Breast epithelium (tissue), 4 donors: ENCODE data around the gene DYNLRB2. TPM values are rescaled to one million over a fixed set of nuclear protein-coding genes. Genes with fewer than 3 reads are reported as not detected.

Experiments used
- DNase-seq, 2 donors: peaks; one replicate each; pipeline ENCODE4 v3.0.0-alpha.2; 2019; ENCODE audit warnings: low spot score in 2 of 2
- H3K27ac ChIP-seq, 2 donors: fragments of 200-600 bp; sonication (generic) in 1 of 2; one replicate each; pipeline ENCODE4 v1.5.1; 2016 to 2019; ENCODE audit warnings: mild to moderate bottlenecking in 1 of 2
- H3K27me3 ChIP-seq, 2 donors: fragments of 200-600 bp; sonication (generic) in 1 of 2; one replicate each; pipeline versions ENCODE4 v1.5.1 to v1.6.0; 2017 to 2019; ENCODE audit warnings: control low read depth in 1 of 2, mild to moderate bottlenecking in 1 of 2
- H3K36me3 ChIP-seq: fragments of 200-600 bp; one replicate; pipeline ENCODE4 v1.5.1; 2019
- H3K4me1 ChIP-seq, 2 donors: fragments of 200-600 bp; sonication (generic); one replicate each; pipeline ENCODE4 v1.5.1; 2016 to 2019; ENCODE audit warnings: control low read depth in 1 of 2
- H3K4me3 ChIP-seq, 3 donors: fragments of 200-600 bp; sonication (generic); 1 replicate in 2 of 3; 2 replicates in 1 of 3; pipeline ENCODE4 v1.5.1; 2016 to 2019; ENCODE audit warnings: mild to moderate bottlenecking in 3 of 3, moderate library complexity in 2 of 3
- H3K9me3 ChIP-seq, 2 donors: fragments of 200-600 bp; sonication (generic) in 1 of 2; one replicate each; pipeline ENCODE4 v1.5.1; 2016 to 2019; ENCODE audit warnings: control low read depth in 1 of 2
- POLR2A ChIP-seq: fragments of 450-650 bp; IDR thresholded peaks from one replicate; pipeline ENCODE4 v1.6.1; 2016; ENCODE audit warnings: antibody characterized with exemption, mild to moderate bottlenecking, moderate library complexity
- POLR2AphosphoS5 ChIP-seq, 3 donors: sonication (generic); formaldehyde crosslinking; IDR thresholded peaks; one replicate each; pipeline ENCODE4 v1.6.1; 2017; ENCODE audit warnings: antibody characterized with exemption in 3 of 3
- intact Hi-C: fragments of 100-400 bp; cut with DNase I; formaldehyde crosslinking; loops from one replicate; pipeline ENCODE4 v1.15.1; 2023; ENCODE audit warnings: low total_unique reads
- total RNA-seq, 3 donors: library from RNA; depleted of rRNA; stranded (reverse); fragments of >200 nt; gene quantifications; one replicate each; pipeline ENCODE4 v1.1.0, GENCODE V29; 2016
- TF ChIP-seq, protein P1 (sequence below), 3 donors: fragments of 450-650 bp; IDR thresholded peaks; one replicate each; pipeline ENCODE4 v1.5.1; 2016 to 2017; ENCODE audit warnings: antibody characterized with exemption in 3 of 3, mild to moderate bottlenecking in 3 of 3, moderate library complexity in 3 of 3

The DYNLRB2 gene
- 1 to 10 TPM; 1.9 to 8.5 (median 4.6) TPM for total RNA-seq

DNA sequence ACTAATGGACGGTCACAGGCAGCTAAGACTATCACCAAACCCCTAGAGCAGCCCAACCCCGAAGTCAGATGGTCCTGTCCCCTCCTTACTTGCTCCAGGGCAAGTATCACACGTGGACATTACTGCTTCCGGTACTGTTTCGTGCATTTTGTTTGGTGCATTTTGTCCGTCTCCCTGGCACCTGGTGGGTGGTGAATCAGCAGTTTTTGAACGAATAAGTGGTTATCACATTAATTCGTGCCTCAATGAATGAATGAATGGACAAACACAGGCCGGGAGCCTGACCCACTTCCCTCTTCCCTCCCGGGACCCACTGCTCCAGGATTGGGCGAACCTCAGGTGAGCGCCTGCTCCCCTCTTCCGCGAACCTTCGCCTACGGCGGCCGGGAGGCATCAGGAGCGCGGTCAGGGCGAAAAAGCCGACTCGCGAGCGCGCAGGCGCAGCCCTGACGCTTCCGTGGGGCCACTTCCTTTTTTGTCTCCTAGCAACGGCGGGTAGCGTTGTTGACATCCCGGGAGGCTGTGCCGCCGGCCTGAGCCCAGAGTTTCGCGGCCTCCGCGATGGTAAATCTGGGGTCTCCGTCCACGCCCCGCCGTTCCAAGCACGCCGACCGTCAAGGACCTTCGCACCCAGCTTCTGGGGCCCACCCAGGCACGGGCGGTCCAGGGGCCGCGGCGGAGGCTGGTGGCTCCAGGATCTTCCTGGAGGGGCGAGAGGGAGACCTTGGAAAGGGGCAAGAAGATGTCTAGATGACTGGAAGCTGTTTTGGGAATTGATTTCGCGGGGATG is at the start of gene DYNLRB2:
Gene DYNLRB2, plus strand, starts transcription at position 478 of the 790 bp plus-strand sequence. Its CDS starts 84 bp downstream, at position 562.
- DNase-seq = peak; percentile 91 to 93
- H3K9me3 ChIP-seq = no peaks in the 10 kb centered on the region
- peak; percentile 60 for TF ChIP-seq POLR2A
- peak; percentile 43 to 91 (median 67) for TF ChIP-seq POLR2AphosphoS5 (IDR thresholded peaks at IDR 0.05)
- TF ChIP-seq, protein P1, sequence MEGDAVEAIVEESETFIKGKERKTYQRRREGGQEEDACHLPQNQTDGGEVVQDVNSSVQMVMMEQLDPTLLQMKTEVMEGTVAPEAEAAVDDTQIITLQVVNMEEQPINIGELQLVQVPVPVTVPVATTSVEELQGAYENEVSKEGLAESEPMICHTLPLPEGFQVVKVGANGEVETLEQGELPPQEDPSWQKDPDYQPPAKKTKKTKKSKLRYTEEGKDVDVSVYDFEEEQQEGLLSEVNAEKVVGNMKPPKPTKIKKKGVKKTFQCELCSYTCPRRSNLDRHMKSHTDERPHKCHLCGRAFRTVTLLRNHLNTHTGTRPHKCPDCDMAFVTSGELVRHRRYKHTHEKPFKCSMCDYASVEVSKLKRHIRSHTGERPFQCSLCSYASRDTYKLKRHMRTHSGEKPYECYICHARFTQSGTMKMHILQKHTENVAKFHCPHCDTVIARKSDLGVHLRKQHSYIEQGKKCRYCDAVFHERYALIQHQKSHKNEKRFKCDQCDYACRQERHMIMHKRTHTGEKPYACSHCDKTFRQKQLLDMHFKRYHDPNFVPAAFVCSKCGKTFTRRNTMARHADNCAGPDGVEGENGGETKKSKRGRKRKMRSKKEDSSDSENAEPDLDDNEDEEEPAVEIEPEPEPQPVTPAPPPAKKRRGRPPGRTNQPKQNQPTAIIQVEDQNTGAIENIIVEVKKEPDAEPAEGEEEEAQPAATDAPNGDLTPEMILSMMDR (IDR thresholded peaks at IDR 0.05) = no peak
- peaks cover 0 to 3% of the 10 kb centered on the region in 2 donors for H3K27me3 ChIP-seq
- peak within 1 kb of the TSS; percentile 90 to 91 for H3K27ac ChIP-seq
- peak within 1 kb of the TSS; percentile 59 to 84 (median 71) for H3K4me3 ChIP-seq
- no peaks in the 10 kb centered on the region for H3K4me1 ChIP-seq
- intact Hi-C loops = no loop called here
- no peaks in the 10 kb centered on the region for H3K36me3 ChIP-seq

DNA sequence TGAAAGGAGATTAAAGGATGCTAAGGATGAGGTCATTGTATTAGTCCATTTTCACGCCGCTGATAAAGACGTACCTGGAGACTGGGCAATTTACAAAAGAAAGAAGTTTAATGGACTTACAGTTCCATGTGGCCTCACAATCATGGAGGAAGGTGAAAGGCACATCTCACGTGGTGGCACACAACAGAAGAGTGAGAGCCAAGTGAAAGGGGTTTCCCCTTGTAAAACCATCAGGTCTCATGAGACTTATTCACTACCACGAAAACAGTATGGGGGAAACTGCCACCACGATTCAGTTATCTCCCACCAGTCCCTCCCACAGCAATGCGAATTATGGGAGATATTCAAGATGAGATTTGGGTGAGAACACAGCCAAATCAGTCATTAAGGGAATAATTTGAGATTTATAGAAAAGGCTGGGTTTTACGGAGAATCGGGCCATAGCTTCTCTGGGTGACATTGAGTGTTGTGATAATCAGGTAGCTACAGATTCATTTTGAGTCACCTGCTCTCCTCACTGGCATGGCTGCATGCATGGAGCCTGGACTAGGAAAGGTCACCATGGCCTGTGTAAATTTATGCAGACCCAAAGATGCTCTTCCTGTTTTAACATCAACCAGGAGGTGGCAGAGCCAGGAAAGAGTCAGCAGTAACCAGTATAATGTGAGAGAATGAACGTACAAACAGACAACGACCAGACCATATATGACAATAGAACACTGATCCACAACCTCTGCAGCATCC is 40.5 kb upstream of the DYNLRB2 start:
- Histone ChIP-seq H3K27me3 (no peaks in the 10 kb centered on the region), H3K4me1 (no peaks in the 10 kb centered on the region), H3K27ac (no peak overlapping the region), H3K9me3 (no peaks in the 10 kb centered on the region), H3K36me3 (no peaks in the 10 kb centered on the region), H3K4me3 (no peak overlapping the region)
- TF ChIP-seq, protein P1 (IDR thresholded peaks at IDR 0.05) = no peak
- TF ChIP-seq POLR2AphosphoS5 (IDR thresholded peaks at IDR 0.05) = no peak
- TF ChIP-seq POLR2A = no peak
- DNase-seq = no peak
- intact Hi-C loops = no loop called here

DNA sequence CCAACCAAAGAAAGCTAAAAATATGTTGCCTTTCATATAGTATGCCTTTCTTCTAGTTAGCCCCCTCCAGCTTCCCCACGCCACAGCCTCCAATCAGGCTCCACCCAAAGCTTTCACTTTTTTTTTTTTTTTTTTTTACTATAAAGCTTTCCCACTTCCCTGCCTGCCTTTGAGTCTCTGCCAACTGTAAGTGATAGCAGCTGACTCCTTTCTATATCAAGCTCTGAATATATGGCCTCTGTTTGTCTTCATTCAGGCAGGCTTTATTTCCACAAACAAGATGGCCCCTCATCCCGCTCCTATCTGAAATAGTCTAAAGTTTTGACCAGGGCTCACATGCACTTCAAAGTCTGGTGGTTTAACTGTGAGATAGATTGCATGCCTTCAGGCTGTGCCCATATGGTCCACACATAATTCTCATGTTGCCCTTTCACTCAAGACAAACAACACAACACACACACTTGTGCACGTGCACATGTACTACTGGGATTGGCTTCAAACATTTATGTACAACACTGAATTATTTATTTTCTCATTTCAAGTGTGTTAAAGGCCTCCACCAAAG is 39.8 kb upstream of the DYNLRB2 start:
- Histone ChIP-seq H3K27ac (no peak overlapping the region), H3K4me1 (no peaks in the 10 kb centered on the region), H3K9me3 (no peaks in the 10 kb centered on the region), H3K27me3 (no peaks in the 10 kb centered on the region), H3K36me3 (no peaks in the 10 kb centered on the region), H3K4me3 (no peak overlapping the region)
- intact Hi-C loops = no loop called here
- TF ChIP-seq, protein P1 (IDR thresholded peaks at IDR 0.05) = no peak
- TF ChIP-seq POLR2AphosphoS5 (IDR thresholded peaks at IDR 0.05) = no peak
- TF ChIP-seq POLR2A = no peak
- no peak for DNase-seq

DNA sequence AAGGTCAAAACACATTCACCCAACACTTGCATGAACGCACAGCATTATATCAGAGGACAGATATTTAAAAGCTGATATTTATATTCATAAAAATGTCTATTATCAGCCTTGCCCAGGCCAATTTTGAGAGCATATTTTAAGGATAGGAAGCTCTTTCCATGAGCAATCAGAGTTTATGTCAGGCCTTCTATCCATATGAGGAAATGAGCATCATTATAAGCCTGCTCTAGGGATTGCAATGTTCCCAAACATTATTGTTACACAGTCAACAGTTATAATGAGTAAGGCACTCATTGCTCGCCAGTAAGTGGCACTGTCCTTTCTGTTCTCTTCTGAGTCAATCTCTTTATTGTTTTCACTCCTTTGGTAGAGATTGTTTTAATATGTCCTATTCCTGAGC is 37.7 kb upstream of the DYNLRB2 start:
- TF ChIP-seq, protein P1 (IDR thresholded peaks at IDR 0.05) = no peak
- TF ChIP-seq POLR2A (no peak), POLR2AphosphoS5 (IDR thresholded peaks at IDR 0.05) (no peak)
- Histone ChIP-seq H3K27me3 (no peaks in the 10 kb centered on the region), H3K9me3 (no peaks in the 10 kb centered on the region), H3K27ac (no peak overlapping the region), H3K36me3 (no peaks in the 10 kb centered on the region), H3K4me1 (no peaks in the 10 kb centered on the region), H3K4me3 (no peak overlapping the region)
- intact Hi-C loops = no loop called here
- no peak for DNase-seq
